Fibroblast of the aortic adventitia (primary cell): ENCODE results near the gene RFT1. TPM values are rescaled to one million over a fixed set of nuclear protein-coding genes. Genes with fewer than 3 reads are reported as not detected.

ENCODE experiments used
- DNase-seq: peaks from one replicate; pipeline ENCODE4 v3.0.0-alpha.2; 2010; ENCODE audit warnings: low read depth
- H3K4me3 ChIP-seq: 2 replicates; pipeline ENCODE4 v1.5.1; 2011; ENCODE audit warnings: low read depth, mild to moderate bottlenecking, control low read depth, low read length, moderate library complexity
- CTCF ChIP-seq: IDR thresholded peaks from 2 replicates; pipeline ENCODE4 v1.5.1; 2011; ENCODE audit warnings: mild to moderate bottlenecking, low read length, control low read depth, inconsistent platforms; ENCODE audit not compliant: insufficient read depth
- total RNA-seq: library from RNA; depleted of rRNA; stranded (reverse); fragments of >200 nt; gene quantifications from 2 replicates; pipeline ENCODE4 v1.2.3, GENCODE V29; 2012; ENCODE audit warnings: low replicate concordance

Gene RFT1
- total RNA-seq, 1 donor: 15.4 TPM

DNA sequence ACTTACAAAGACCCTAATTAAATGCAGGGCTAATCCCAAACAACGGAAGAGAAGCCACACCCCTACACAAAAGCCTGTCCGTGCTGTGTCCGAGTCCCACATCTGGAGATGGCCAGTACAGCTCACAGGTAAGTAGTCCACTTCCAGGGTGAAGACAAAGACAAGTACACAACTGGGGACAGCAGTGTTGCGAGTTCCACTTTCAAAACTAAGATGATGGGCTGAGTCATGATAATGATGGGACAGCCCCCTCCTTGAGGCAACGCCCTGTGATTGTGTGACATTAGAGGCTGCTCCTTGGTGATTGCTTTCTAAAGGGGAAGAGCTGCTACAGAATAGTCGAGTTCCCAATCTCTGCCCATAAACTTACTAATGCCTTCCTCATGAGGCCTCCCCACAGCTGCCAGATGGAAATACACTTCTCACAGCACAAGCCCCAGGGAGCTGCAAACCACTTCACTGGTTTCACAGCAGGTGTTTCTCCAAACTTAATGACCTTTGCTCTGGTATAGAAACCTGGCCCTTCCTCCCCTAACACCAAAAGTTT lies 27.6 kb downstream of the RFT1 start:
- TF ChIP-seq CTCF: no peak
- H3K4me3 ChIP-seq: no peak overlapping the region
- no peak for DNase-seq

DNA sequence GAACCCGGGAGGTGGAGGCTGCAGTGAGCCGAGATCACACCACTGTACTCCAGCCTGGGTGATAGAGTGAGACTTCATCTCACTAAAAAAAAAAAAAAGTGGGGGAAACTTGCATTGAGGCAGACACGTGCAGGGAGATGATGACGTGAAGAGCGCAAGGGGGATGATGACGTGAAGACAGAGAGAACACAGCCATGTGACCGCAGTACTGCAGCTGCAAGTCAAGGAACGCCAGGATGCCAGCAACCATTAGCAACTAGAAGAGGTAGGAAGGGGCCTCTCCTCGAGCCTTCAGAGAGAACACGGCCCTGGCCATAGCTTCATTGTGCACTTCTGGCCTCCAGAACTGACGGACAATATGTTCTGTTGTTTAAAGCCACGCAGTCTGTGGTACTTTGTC lies 28.3 kb downstream of the RFT1 start:
- H3K4me3 ChIP-seq: no peak overlapping the region
- no peak for TF ChIP-seq CTCF
- no peak for DNase-seq

GRCh38 chr3:53100818-53101466 lies 29.3 kb downstream of the RFT1 start:
- TF ChIP-seq CTCF: no peak
- no peak for DNase-seq
- no peak overlapping the region for H3K4me3 ChIP-seq

GRCh38 chr3:53097887-53098286 lies 32.3 kb downstream of the RFT1 start:
- TF ChIP-seq CTCF: no peak
- H3K4me3 ChIP-seq: no peak overlapping the region
- DNase-seq: no peak

DNA sequence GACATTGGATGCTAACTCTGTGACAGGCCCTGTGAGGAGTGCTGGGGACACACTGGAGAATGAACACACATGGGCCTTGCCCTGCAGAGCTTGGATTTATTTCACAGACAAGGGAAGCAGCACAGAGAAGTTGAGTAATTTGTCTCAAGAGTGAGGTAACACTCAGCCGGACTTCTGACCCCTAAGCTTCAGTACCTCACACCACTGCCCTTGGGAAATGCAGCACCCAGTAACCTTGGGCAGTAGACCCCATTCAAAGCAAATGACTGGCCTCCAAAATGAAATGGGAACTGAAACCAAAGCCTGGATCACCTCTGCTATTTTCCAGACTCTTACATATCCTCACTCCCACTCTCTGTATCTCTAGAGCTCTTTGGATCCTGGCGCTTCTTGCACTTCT lies 37.3 kb downstream of the RFT1 start:
- no peak for DNase-seq
- no peak overlapping the region for H3K4me3 ChIP-seq
- TF ChIP-seq CTCF: no peak

DNA sequence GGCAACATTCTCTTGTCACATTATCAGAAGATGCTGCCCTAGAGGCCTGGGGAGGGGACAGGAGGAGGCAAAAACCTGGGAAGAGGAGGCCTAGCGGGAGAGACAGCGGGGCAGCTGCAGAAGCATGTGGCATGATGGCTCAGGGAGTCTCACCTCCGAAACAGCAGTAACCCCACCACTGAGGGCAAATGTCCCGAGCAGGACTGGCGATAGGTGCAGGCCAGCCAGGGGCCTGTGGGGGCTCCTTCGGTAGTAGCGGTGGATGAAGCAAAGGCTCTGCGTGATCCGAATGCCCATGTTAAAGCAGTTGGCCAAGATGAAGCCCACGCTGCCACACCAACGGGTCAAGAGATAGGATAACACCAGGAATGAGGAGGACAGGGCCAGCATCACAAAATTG lies 38.0 kb downstream of the RFT1 start:
- DNase-seq: no peak
- no peak for TF ChIP-seq CTCF
- H3K4me3 ChIP-seq: no peak overlapping the region

DNA sequence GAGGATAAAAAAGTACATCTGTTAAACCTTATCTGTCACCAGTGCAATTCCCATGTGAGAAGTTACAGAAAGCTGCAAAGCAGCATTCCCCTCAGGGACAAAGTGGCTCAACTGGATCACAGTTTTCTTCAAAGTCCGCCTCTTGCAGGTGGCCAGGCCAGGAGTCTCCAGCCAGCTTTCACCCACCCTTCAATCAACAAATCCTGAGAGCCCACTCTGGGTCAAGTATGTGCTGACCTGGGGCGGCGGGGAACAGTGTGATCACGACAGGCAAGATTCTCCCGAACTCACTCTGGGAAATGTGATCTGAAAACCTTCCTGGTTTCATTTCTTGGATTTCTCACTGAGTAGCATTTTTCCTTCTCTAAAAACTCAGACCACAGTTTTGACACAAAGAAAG lies 39.2 kb downstream of the RFT1 start:
- no peak for DNase-seq
- no peak for TF ChIP-seq CTCF
- H3K4me3 ChIP-seq: no peak overlapping the region
